ENCODE data around the gene ALDOA.

The ALDOA gene

GRCh38 chr16:30117768-30118167, 52.2 kb downstream of the ALDOA start:
- ChIA-PET CTCF (interaction anchor here (0.7 to 1.6 kb wide), 4 partner anchors 15 to 312 kb away, joined by 3 to 5 read pairs (median 3); partner anchors contain the start of gene DCTPP1), POLR2A (no interaction called here)
- no peak for TF ChIP-seq CTCF (IDR thresholded peaks at IDR 0.05; ENCODE audit: control extremely low read depth, extremely low read depth, low read depth, missing control alignments)
- no peak for DNase-seq (ENCODE audit: extremely low spot score)

- CTCF ChIA-PET, result interaction anchor here (1.4 to 3.8 kb wide), 3 partner anchors 14 to 298 kb away, joined by 3 to 18 read pairs (median 3); partner anchors contain the start of gene TBX6
- TF ChIP-seq CTCF (IDR thresholded peaks at IDR 0.05; ENCODE audit: control extremely low read depth, extremely low read depth, low read depth, missing control alignments), result no peak
- DNase-seq (ENCODE audit: extremely low spot score), result no peak
- POLR2A ChIA-PET, result no interaction called here
Observed at GRCh38 chr16:30119428-30119827, 53.9 kb downstream of the ALDOA start.
